NCI-H1105 treated with DMSO at 0.1 percent for 48 hours (cell line): Measurements from ENCODE around the gene TMEM161A.

Experiments used
- DNase-seq: peaks from one replicate; lab custom pipeline; 2025; lab: John Stamatoyannopoulos, UW

The TMEM161A gene

DNA sequence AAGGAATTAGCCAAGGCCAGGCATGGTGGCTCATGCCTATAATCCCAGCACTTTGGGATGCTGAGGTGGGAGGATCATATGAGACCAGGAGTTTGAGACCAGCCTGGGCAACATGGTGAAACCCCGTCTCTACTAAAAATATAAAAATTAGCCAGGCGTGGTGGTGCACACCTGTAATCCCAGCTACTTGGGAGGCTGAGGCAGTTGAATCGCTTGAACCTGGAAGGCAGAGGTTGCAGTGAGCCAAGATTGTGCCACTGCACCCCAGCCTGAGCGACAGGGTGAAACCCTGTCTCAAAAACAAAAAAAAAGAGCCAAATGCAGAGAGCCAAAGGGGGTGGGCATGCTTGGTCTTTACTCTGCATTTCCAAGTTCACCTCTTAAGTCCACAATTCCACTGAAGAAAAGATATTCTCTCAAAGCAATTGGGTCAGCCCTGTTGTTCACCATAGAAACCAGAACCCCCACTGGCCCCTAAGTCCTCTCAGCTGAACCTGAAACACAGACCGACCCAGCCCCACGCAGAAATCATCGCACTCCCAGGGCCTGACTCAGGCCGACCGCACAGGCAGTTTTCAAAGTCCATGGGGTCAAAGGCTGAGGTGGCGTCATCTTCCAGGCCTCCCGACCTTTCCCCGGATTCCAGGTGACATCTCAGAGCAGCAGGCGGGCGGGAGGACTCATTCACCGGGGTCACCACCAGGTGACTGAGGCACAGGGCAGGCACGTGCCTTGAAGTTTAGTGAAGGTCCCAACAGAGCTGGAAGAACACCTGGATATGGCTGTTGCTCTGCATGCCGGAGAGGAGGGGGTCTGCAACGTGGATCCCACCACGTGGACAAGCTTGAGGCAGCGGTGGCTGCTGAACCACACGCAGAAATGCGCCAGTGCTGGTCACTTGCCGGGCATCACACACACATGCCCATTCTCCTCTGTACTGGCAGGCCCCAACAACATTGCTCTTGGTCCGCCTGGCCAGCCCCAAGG, 41.3 kb downstream of the TMEM161A start:
- no peak for DNase-seq

- no peak for DNase-seq
Measured at GRCh38 chr19:19095691-19096090, 42.6 kb downstream of the TMEM161A start.

DNA sequence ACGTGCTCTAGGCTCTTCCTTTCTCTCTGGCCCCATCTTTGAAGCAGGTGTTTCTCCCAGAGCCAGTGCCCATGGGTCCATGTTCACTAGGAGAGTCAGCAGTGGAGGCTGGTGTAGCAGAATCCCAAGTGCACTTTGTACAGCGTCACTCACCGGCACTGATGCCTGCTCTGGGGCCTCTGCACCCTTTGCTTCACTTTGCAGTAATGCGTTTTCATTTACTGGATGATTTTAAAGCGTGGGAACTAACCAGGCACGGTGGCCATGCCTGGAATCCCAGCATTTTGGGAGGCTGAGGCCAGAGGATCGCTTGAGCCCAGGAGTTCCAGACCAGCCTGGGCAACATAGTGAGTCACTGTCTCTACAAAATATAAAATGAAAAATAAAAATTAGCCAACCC, 43.8 kb downstream of the TMEM161A start:
- DNase-seq: no peak

DNA sequence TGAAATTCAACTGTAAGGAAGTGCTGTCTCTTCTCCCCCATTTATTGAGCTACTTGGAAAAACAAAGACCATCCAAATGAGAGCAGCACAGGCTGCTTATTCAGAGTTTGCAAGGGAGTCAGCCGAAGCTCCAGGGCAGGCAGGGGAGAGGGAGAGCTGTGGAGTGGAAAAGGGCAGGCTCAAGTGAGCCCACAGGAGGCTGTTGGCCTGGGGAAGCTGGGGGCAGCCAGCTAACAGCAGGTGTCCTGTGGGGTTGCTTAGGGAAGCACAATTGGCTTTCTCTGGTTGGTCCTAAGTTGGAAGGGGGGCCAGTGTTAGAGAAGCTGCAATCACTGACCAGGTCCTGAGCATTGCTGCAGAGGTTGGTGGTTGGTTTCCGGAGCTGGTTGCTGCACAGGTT, 50.6 kb downstream of the TMEM161A start:
- DNase-seq: no peak

GRCh38 chr19:19083413-19084178, 54.7 kb downstream of the TMEM161A start:
- no peak for DNase-seq

- DNase-seq: no peak
Measured at GRCh38 chr19:19081642-19082151, 56.6 kb downstream of the TMEM161A start.

DNA sequence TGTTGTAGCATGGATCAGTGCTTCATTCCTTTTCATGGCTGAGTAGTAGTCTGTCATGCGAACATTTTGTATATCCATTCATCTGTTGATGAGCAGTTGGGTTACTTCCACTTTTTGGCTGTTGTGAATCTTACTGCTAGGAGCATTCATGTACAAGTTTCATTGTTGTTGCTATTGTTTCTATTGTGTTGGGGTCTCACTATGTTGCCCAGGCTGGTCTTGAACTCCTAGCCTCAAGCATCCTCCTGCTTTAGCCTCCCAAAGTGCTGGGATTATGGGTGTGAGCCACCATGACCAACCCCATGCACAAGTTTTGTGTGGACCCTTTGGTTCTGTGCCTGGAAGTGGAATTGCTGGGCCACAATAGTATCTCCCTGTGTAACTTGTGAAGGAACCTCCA, 58.7 kb downstream of the TMEM161A start:
- DNase-seq: no peak

- no peak for DNase-seq
Measured at GRCh38 chr19:19078801-19079200, 59.5 kb downstream of the TMEM161A start.

DNA sequence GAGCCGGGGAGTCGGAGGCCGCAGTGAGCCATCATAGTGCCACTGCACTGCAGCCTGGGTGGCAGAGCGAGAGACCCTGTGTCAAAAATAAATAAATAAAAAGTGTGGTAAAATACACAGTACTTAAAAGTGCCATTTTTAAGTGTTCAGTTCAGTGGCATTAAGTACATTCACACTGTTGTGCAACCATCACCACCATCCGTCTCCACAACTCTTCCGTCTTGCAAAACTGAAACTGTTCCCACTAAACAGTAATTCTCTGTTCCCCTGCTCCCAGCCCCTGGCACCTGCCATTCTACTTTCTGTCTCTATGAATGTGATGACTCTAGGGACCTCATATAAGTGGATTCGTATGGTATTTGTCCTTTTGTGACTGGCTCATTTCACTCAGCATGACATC, 61.2 kb downstream of the TMEM161A start:
- no peak for DNase-seq

DNA sequence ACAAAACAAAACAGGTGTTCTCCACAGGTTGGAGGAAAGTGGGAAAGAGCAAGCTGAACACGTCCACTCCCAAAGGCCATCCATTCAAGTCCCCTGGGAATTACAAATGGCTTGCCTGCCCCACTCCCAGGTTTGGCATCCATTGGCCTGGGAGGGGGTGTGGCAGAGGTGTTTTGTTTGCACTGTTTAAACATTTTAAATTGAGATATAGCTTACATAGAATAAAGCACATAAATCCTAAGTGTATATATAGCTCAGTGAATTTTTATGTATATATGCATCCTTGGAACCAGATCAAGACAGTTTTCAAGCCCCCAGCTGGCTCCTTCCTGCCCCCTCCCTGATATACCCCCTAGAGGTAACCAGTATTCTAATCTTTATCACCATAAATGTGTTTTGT, 61.8 kb downstream of the TMEM161A start:
- no peak for DNase-seq

- DNase-seq: no peak
Measured at GRCh38 chr19:19075126-19075525, 63.2 kb downstream of the TMEM161A start.

DNA sequence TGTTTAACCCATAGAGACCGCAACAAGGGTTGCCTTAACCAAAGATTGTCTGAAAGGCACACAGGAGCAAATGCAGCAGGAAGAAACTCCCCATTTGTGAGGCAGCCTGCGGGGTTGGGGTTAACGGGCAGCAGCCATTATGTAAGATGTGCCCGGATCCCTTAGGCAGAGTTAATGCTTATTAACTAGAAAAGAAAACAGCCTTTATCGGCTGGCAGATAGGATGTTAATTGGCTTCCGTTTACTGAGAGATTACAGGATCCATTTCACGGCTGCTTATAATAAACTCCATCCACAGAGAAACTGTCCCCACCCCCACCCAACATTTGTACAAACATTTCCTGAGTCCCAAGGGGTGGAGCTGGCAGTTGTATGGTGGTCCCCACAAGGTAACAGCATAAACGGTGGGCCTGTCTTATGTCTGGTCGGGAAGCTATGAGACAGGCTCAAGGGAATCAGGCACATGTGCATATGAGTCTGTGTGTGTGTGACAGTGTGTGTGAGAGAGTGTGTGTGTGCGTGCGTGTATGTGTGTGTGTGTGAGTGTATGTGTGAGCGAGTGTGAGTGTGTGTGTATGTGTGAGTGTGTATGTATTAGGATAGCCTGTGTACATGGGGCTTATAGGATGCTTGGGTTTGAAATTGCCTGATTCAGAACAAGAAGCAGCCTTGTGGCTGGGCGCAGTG, 63.9 kb downstream of the TMEM161A start:
- DNase-seq: no peak

- no peak for DNase-seq
Measured at GRCh38 chr19:19071897-19072296, 66.4 kb downstream of the TMEM161A start.
